SJCRH30 (cell line): ENCODE data around the gene CDK14. TPM values are rescaled to one million over a fixed set of nuclear protein-coding genes. Genes with fewer than 3 reads are reported as not detected.
"Not testable (repeated sequence)": the region's sequence is repeated elsewhere in the genome, so short reads cannot be mapped to it uniquely, and the experiment has no call there.

Experiments used
- DNase-seq, 2 experiments: peaks; one replicate each; pipeline ENCODE4 v3.0.0-alpha.2; 2015 to 2020
- H3K27ac ChIP-seq: fragments of 250-450 bp; sonication (Bioruptor Pico); 2 replicates; pipeline ENCODE4 v1.5.1; 2020; ENCODE audit warnings: mild to moderate bottlenecking, moderate library complexity
- H3K27me3 ChIP-seq: fragments of 250-450 bp; sonication (Bioruptor Pico); 2 replicates; pipeline ENCODE4 v1.5.1; 2020; ENCODE audit warnings: mild to moderate bottlenecking, moderate library complexity
- H3K36me3 ChIP-seq: fragments of 250-450 bp; sonication (Bioruptor Pico); 2 replicates; pipeline ENCODE4 v1.5.1; 2020; ENCODE audit warnings: mild to moderate bottlenecking, moderate library complexity
- H3K4me1 ChIP-seq: fragments of 250-450 bp; sonication (Bioruptor Pico); 2 replicates; pipeline ENCODE4 v1.5.1; 2020; ENCODE audit warnings: mild to moderate bottlenecking, moderate library complexity
- H3K4me3 ChIP-seq: fragments of 250-450 bp; sonication (Bioruptor Pico); 2 replicates; pipeline ENCODE4 v1.5.1; 2020; ENCODE audit warnings: mild to moderate bottlenecking, moderate library complexity
- H3K9me3 ChIP-seq: fragments of 250-450 bp; sonication (Bioruptor Pico); replicated peaks from 2 replicates; pipeline ENCODE4 v1.5.1; 2020; ENCODE audit warnings: mild to moderate bottlenecking, moderate library complexity
- total RNA-seq: library from RNA; depleted of rRNA; stranded (reverse); fragments of >200 nt; shearing (Covaris generic); gene quantifications from 2 replicates; pipeline ENCODE4 v1.2.3, GENCODE V29; 2014

The CDK14 gene
- total RNA-seq, 1 experiment from 2014 or later: 78.2 TPM

- peaks cover 36% of the 10 kb centered on the region for H3K9me3 ChIP-seq
- H3K4me1 ChIP-seq, H3K4me3 ChIP-seq: not testable (repeated sequence)
These were observed 43.6 kb downstream of the CDK14 start for GRCh38 chr7:90639683-90640082.

GRCh38 chr7:90642978-90643377, 46.9 kb downstream of the CDK14 start:
- H3K27me3 ChIP-seq: no peaks in the 10 kb centered on the region
- no peaks in the 10 kb centered on the region for H3K4me1 ChIP-seq
- DNase-seq: no peak
- peaks cover 34% of the 10 kb centered on the region for H3K9me3 ChIP-seq
- H3K36me3 ChIP-seq: peaks cover 23% of the 10 kb centered on the region
- H3K27ac ChIP-seq: no peak overlapping the region
- H3K4me3 ChIP-seq: no peak overlapping the region

More at GRCh38 chr7:90639683-90640082, 43.6 kb downstream of the CDK14 start:
- H3K36me3 ChIP-seq: peaks cover 19% of the 10 kb centered on the region
- not testable (repeated sequence) for H3K27me3 ChIP-seq, DNase-seq, H3K27ac ChIP-seq

GRCh38 chr7:90645784-90646183, 49.7 kb downstream of the CDK14 start:
- H3K27me3 ChIP-seq: no peaks in the 10 kb centered on the region
- no peak for DNase-seq
- H3K27ac ChIP-seq: no peak overlapping the region
- peaks cover 25% of the 10 kb centered on the region for H3K9me3 ChIP-seq
- H3K36me3 ChIP-seq: peaks cover 26% of the 10 kb centered on the region
- H3K4me3 ChIP-seq: no peak overlapping the region
- H3K4me1 ChIP-seq: no peaks in the 10 kb centered on the region

- no peaks in the 10 kb centered on the region for H3K4me1 ChIP-seq
- no peak for DNase-seq
- H3K27ac ChIP-seq: no peak overlapping the region
- no peaks in the 10 kb centered on the region for H3K27me3 ChIP-seq
- H3K4me3 ChIP-seq: no peak overlapping the region
- H3K9me3 ChIP-seq: peaks cover 19% of the 10 kb centered on the region
- H3K36me3 ChIP-seq: peaks cover 23% of the 10 kb centered on the region
These were observed 52.0 kb downstream of the CDK14 start for GRCh38 chr7:90648107-90648506.

GRCh38 chr7:90648834-90649233, 52.7 kb downstream of the CDK14 start:
- no peaks in the 10 kb centered on the region for H3K27me3 ChIP-seq
- H3K27ac ChIP-seq: no peak overlapping the region
- no peaks in the 10 kb centered on the region for H3K4me1 ChIP-seq
- DNase-seq: no peak
- H3K36me3 ChIP-seq: peaks cover 16% of the 10 kb centered on the region
- no peak overlapping the region for H3K4me3 ChIP-seq
- peaks cover 12% of the 10 kb centered on the region for H3K9me3 ChIP-seq

- H3K36me3 ChIP-seq: peaks cover 9% of the 10 kb centered on the region
- DNase-seq: no peak
- H3K4me1 ChIP-seq: no peaks in the 10 kb centered on the region
- H3K9me3 ChIP-seq: no peaks in the 10 kb centered on the region; the same call in 1 of the 2 replicates
- no peak overlapping the region for H3K4me3 ChIP-seq
- no peak overlapping the region for H3K27ac ChIP-seq
- no peaks in the 10 kb centered on the region for H3K27me3 ChIP-seq
These were observed 58.8 kb downstream of the CDK14 start for GRCh38 chr7:90654718-90655427.

- Histone ChIP-seq H3K27me3 (no peaks in the 10 kb centered on the region), H3K27ac (no peak overlapping the region), H3K36me3 (peaks cover 9% of the 10 kb centered on the region), H3K4me3 (no peak overlapping the region), H3K4me1 (peaks cover 3% of the 10 kb centered on the region; the same call in 1 of the 2 replicates), H3K9me3 (no peaks in the 10 kb centered on the region; the same call in 1 of the 2 replicates)
- DNase-seq: no peak
These were observed 59.4 kb downstream of the CDK14 start for GRCh38 chr7:90655566-90655965.

GRCh38 chr7:90657481-90657880, 61.4 kb downstream of the CDK14 start:
- Histone ChIP-seq H3K4me3 (no peak overlapping the region), H3K4me1 (peaks cover 20% of the 10 kb centered on the region), H3K36me3 (peaks cover 5% of the 10 kb centered on the region; the same call in 1 of the 2 replicates), H3K27me3 (no peaks in the 10 kb centered on the region), H3K27ac (no peak overlapping the region), H3K9me3 (no peaks in the 10 kb centered on the region; the same call in 1 of the 2 replicates)
- DNase-seq: no peak

GRCh38 chr7:90660100-90660499, 64.0 kb downstream of the CDK14 start:
- Histone ChIP-seq H3K27me3 (no peaks in the 10 kb centered on the region), H3K27ac (no peak overlapping the region), H3K4me1 (peaks cover 24% of the 10 kb centered on the region), H3K9me3 (no peaks in the 10 kb centered on the region), H3K36me3 (peaks cover 3% of the 10 kb centered on the region; the same call in 1 of the 2 replicates), H3K4me3 (no peak overlapping the region)
- no peak for DNase-seq

GRCh38 chr7:90660819-90661218, 64.7 kb downstream of the CDK14 start:
- no peaks in the 10 kb centered on the region for H3K9me3 ChIP-seq
- no peak overlapping the region; the same call in 1 of the 2 replicates for H3K4me3 ChIP-seq
- peaks cover 24% of the 10 kb centered on the region for H3K4me1 ChIP-seq
- no peaks in the 10 kb centered on the region for H3K27me3 ChIP-seq
- peaks cover 5% of the 10 kb centered on the region; the same call in 1 of the 2 replicates for H3K36me3 ChIP-seq
- DNase-seq: no peak
- peak overlapping the region; percentile 60 for H3K27ac ChIP-seq

- Histone ChIP-seq H3K4me1 (peaks cover 24% of the 10 kb centered on the region), H3K4me3 (peak overlapping the region; percentile 1; the same call in 1 of the 2 replicates), H3K36me3 (peaks cover 8% of the 10 kb centered on the region; the same call in 1 of the 2 replicates), H3K27me3 (no peaks in the 10 kb centered on the region), H3K27ac (peak overlapping the region; percentile 60), H3K9me3 (no peaks in the 10 kb centered on the region)
- DNase-seq: peak; percentile 82 to 91
These were observed 65.4 kb downstream of the CDK14 start for GRCh38 chr7:90661290-90662151.

- no peak for DNase-seq
- no peak overlapping the region for H3K4me3 ChIP-seq
- peaks cover 14% of the 10 kb centered on the region; the same call in 1 of the 2 replicates for H3K36me3 ChIP-seq
- no peaks in the 10 kb centered on the region for H3K27me3 ChIP-seq
- peaks cover 24% of the 10 kb centered on the region for H3K4me1 ChIP-seq
- no peaks in the 10 kb centered on the region for H3K9me3 ChIP-seq
- H3K27ac ChIP-seq: no peak overlapping the region
These were observed 67.1 kb downstream of the CDK14 start for GRCh38 chr7:90663176-90663575.

- no peak overlapping the region for H3K4me3 ChIP-seq
- H3K27me3 ChIP-seq: no peaks in the 10 kb centered on the region
- H3K9me3 ChIP-seq: no peaks in the 10 kb centered on the region
- no peak overlapping the region for H3K27ac ChIP-seq
- H3K36me3 ChIP-seq: peaks cover 11% of the 10 kb centered on the region; the same call in 1 of the 2 replicates
- H3K4me1 ChIP-seq: peaks cover 18% of the 10 kb centered on the region
- no peak for DNase-seq
These were observed 70.1 kb downstream of the CDK14 start for GRCh38 chr7:90666186-90666585.

- H3K4me1 ChIP-seq: peaks cover 3% of the 10 kb centered on the region; the same call in 1 of the 2 replicates
- no peaks in the 10 kb centered on the region for H3K9me3 ChIP-seq
- no peak overlapping the region for H3K27ac ChIP-seq
- peaks cover 11% of the 10 kb centered on the region; the same call in 1 of the 2 replicates for H3K36me3 ChIP-seq
- H3K4me3 ChIP-seq: no peak overlapping the region
- DNase-seq: no peak
- H3K27me3 ChIP-seq: no peaks in the 10 kb centered on the region
These were observed 72.9 kb downstream of the CDK14 start for GRCh38 chr7:90668992-90669391.

GRCh38 chr7:90669492-90669891, 73.4 kb downstream of the CDK14 start:
- DNase-seq: no peak
- H3K4me1 ChIP-seq: peaks cover 3% of the 10 kb centered on the region; the same call in 1 of the 2 replicates
- H3K27me3 ChIP-seq: no peaks in the 10 kb centered on the region
- H3K27ac ChIP-seq: no peak overlapping the region
- no peaks in the 10 kb centered on the region for H3K9me3 ChIP-seq
- H3K4me3 ChIP-seq: no peak overlapping the region
- peaks cover 11% of the 10 kb centered on the region; the same call in 1 of the 2 replicates for H3K36me3 ChIP-seq
